ENCODE measurements around the gene SKOR1. TPM values are rescaled to one million over a fixed set of nuclear protein-coding genes. Genes with fewer than 3 reads are reported as not detected.

The SKOR1 gene
- total RNA-seq, 1 donor from 2014 or later, result not detected

GRCh38 chr15:67821784-67822440 lies 3.4 kb upstream of the SKOR1 start:
- Histone ChIP-seq H3K4me2 (ENCODE audit: low read length) (no peak overlapping the region), H3K4me3 (ENCODE audit: insufficient read depth, low read depth, low read length) (no peak overlapping the region), H3K9ac (ENCODE audit: low read length) (no peak overlapping the region), H4K20me1 (ENCODE audit: insufficient read depth, low read length) (peaks cover 32% of the 10 kb centered on the region), H3K9me3 (ENCODE audit: insufficient read depth, low read depth, low read length) (peaks cover 9% of the 10 kb centered on the region), H2AFZ (ENCODE audit: low read depth, low read length) (no peak overlapping the region), H3K36me3 (ENCODE audit: insufficient read depth, low read length) (no peaks in the 10 kb centered on the region), H3K79me2 (ENCODE audit: insufficient read depth, low read length) (no peaks in the 10 kb centered on the region), H3K27me3 (ENCODE audit: insufficient read depth, low read length) (peaks cover 83% of the 10 kb centered on the region), H3K4me1 (ENCODE audit: insufficient read depth, low read length) (peaks cover 11% of the 10 kb centered on the region), H3K27ac (ENCODE audit: low read depth, low read length) (no peak overlapping the region)
- peaks cover 1% of the 10 kb centered on the region for H3K36me3 Mint-ChIP-seq (ENCODE audit: low read depth, unreplicated experiment)
- H3K27ac Mint-ChIP-seq (ENCODE audit: unreplicated experiment), result peak overlapping the region; percentile 78
- H3K27me3 Mint-ChIP-seq (ENCODE audit: low read depth, unreplicated experiment), result peaks cover 80% of the 10 kb centered on the region
- H3K4me1 Mint-ChIP-seq (ENCODE audit: low read depth, unreplicated experiment), result peaks cover 2% of the 10 kb centered on the region
- DNase-seq (ENCODE audit: low read depth) (no peak), FAIRE-seq (no peak)
- TF ChIP-seq EZH2 (IDR thresholded peaks at IDR 0.05; ENCODE audit: insufficient read depth, low read length), result no peak
- TF ChIP-seq, protein P1, sequence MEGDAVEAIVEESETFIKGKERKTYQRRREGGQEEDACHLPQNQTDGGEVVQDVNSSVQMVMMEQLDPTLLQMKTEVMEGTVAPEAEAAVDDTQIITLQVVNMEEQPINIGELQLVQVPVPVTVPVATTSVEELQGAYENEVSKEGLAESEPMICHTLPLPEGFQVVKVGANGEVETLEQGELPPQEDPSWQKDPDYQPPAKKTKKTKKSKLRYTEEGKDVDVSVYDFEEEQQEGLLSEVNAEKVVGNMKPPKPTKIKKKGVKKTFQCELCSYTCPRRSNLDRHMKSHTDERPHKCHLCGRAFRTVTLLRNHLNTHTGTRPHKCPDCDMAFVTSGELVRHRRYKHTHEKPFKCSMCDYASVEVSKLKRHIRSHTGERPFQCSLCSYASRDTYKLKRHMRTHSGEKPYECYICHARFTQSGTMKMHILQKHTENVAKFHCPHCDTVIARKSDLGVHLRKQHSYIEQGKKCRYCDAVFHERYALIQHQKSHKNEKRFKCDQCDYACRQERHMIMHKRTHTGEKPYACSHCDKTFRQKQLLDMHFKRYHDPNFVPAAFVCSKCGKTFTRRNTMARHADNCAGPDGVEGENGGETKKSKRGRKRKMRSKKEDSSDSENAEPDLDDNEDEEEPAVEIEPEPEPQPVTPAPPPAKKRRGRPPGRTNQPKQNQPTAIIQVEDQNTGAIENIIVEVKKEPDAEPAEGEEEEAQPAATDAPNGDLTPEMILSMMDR (IDR thresholded peaks at IDR 0.05; ENCODE audit: insufficient read depth, low read depth, low read length), result no peak
- no peak overlapping the region for H3K4me3 Mint-ChIP-seq (ENCODE audit: unreplicated experiment)
- peaks cover 14% of the 10 kb centered on the region for H3K9me3 Mint-ChIP-seq (ENCODE audit: unreplicated experiment)

- DNase-seq (ENCODE audit: low read depth) (no peak), FAIRE-seq (no peak)
- peaks cover 2% of the 10 kb centered on the region for H3K4me1 Mint-ChIP-seq (ENCODE audit: low read depth, unreplicated experiment)
- peaks cover 32% of the 10 kb centered on the region for H4K20me1 ChIP-seq (ENCODE audit: insufficient read depth, low read length)
- H3K27me3 Mint-ChIP-seq (ENCODE audit: low read depth, unreplicated experiment), result peaks cover 72% of the 10 kb centered on the region
- no peak overlapping the region for H3K4me3 ChIP-seq (ENCODE audit: insufficient read depth, low read depth, low read length)
- no peaks in the 10 kb centered on the region for H3K79me2 ChIP-seq (ENCODE audit: insufficient read depth, low read length)
- H3K9ac ChIP-seq (ENCODE audit: low read length), result no peak overlapping the region
- no peak overlapping the region for H3K27ac ChIP-seq (ENCODE audit: low read depth, low read length)
- TF ChIP-seq EZH2 (IDR thresholded peaks at IDR 0.05; ENCODE audit: insufficient read depth, low read length), result peak; percentile 15
- TF ChIP-seq, protein P1 (IDR thresholded peaks at IDR 0.05; ENCODE audit: insufficient read depth, low read depth, low read length), result no peak
- H3K27ac Mint-ChIP-seq (ENCODE audit: unreplicated experiment), result no peak overlapping the region
- peaks cover 13% of the 10 kb centered on the region for H3K9me3 Mint-ChIP-seq (ENCODE audit: unreplicated experiment)
- peak overlapping the region; percentile 36 for H3K4me2 ChIP-seq (ENCODE audit: low read length)
- H3K4me1 ChIP-seq (ENCODE audit: insufficient read depth, low read length), result peaks cover 11% of the 10 kb centered on the region
- H3K36me3 ChIP-seq (ENCODE audit: insufficient read depth, low read length), result no peaks in the 10 kb centered on the region
- peak overlapping the region; percentile 14 for H3K4me3 Mint-ChIP-seq (ENCODE audit: unreplicated experiment)
- peaks cover 1% of the 10 kb centered on the region for H3K36me3 Mint-ChIP-seq (ENCODE audit: low read depth, unreplicated experiment)
- H3K9me3 ChIP-seq (ENCODE audit: insufficient read depth, low read depth, low read length), result peaks cover 9% of the 10 kb centered on the region
- no peak overlapping the region for H2AFZ ChIP-seq (ENCODE audit: low read depth, low read length)
- H3K27me3 ChIP-seq (ENCODE audit: insufficient read depth, low read length), result peaks cover 77% of the 10 kb centered on the region
Observed at GRCh38 chr15:67822537-67823313, 2.6 kb upstream of the SKOR1 start.
